Smooth muscle cell (in vitro differentiated cells): ENCODE data around the gene SRPK1. TPM values are rescaled to one million over a fixed set of nuclear protein-coding genes. Genes with fewer than 3 reads are reported as not detected.

Experiments
- DNase-seq: peaks from one replicate; lab custom pipeline; 2025; ENCODE audit not compliant: unreplicated experiment; lab: John Stamatoyannopoulos, UW
- H2AFZ ChIP-seq: fragments of 200-600 bp; sonication (generic); 2 replicates; pipeline ENCODE4 v1.6.0; 2016; ENCODE audit warnings: antibody characterized with exemption, low read depth, mild to moderate bottlenecking
- H3F3A ChIP-seq: fragments of 200-600 bp; sonication (generic); 2 replicates; pipeline ENCODE4 v1.6.0; 2017; ENCODE audit warnings: antibody characterized with exemption, low read depth
- H3K27ac ChIP-seq: fragments of 200-600 bp; sonication (generic); 2 replicates; pipeline ENCODE4 v1.5.1; 2016; ENCODE audit warnings: low read depth, mild to moderate bottlenecking
- H3K27me3 ChIP-seq: fragments of 200-600 bp; sonication (generic); 2 replicates; pipeline ENCODE4 v1.6.1; 2016; ENCODE audit warnings: low read depth, mild to moderate bottlenecking
- H3K36me3 ChIP-seq: fragments of 200-600 bp; sonication (generic); 2 replicates; pipeline ENCODE4 v1.5.1; 2016; ENCODE audit warnings: low read depth
- H3K4me1 ChIP-seq: fragments of 200-600 bp; sonication (generic); 2 replicates; pipeline ENCODE4 v1.5.1; 2016; ENCODE audit warnings: low read depth
- H3K4me2 ChIP-seq: fragments of 200-600 bp; sonication (generic); 2 replicates; pipeline ENCODE4 v1.6.0; 2016; ENCODE audit warnings: mild to moderate bottlenecking
- H3K4me3 ChIP-seq: fragments of 200-600 bp; sonication (generic); 2 replicates; pipeline ENCODE4 v1.5.1; 2016; ENCODE audit warnings: mild to moderate bottlenecking
- H3K79me2 ChIP-seq: fragments of 200-600 bp; sonication (generic); 2 replicates; pipeline ENCODE4 v1.6.0; 2016; ENCODE audit warnings: low read depth, mild to moderate bottlenecking
- H3K9ac ChIP-seq: fragments of 200-600 bp; sonication (generic); 2 replicates; pipeline ENCODE4 v1.6.0; 2016; ENCODE audit warnings: low read depth
- H3K9me3 ChIP-seq: fragments of 200-600 bp; sonication (generic); replicated peaks from 2 replicates; pipeline ENCODE4 v1.5.1; 2016; ENCODE audit warnings: low read depth
- H4K20me1 ChIP-seq: fragments of 200-600 bp; sonication (generic); 2 replicates; pipeline ENCODE4 v1.6.0; 2016; ENCODE audit warnings: low read depth
- WGBS: methylation state at CpG from one replicate; pipeline ENCODE4 v1.1.7; 2016; ENCODE audit warnings: low lambda C conversion rate; 5-methylcytosine and 5-hydroxymethylcytosine counted together
- polyA plus RNA-seq: library from polyadenylated mRNA; unstranded; fragments of >200 nt; fragmentation: Nextera tagmentation; extraction: Ambion mirVana; gene quantifications from 2 replicates; pipeline ENCODE4 v1.2.1, GENCODE V29; 2016
- total RNA-seq: library from RNA; depleted of rRNA; stranded (reverse); fragments of >200 nt; gene quantifications from 2 replicates; pipeline ENCODE4 v1.2.3, GENCODE V29; 2014
- TF ChIP-seq, protein P1 (sequence below): fragments of 200-600 bp; sonication (generic); IDR thresholded peaks from 2 replicates; pipeline ENCODE4 v1.5.1; 2017; ENCODE audit warnings: borderline replicate concordance, mild to moderate bottlenecking, antibody characterized with exemption; ENCODE audit not compliant: insufficient read depth, poor library complexity, severe bottlenecking

Gene SRPK1
- total RNA-seq (45.7 and 57.8 TPM in 2 replicates), polyA plus RNA-seq (28.2 and 33.8 TPM in 2 replicates)

DNA sequence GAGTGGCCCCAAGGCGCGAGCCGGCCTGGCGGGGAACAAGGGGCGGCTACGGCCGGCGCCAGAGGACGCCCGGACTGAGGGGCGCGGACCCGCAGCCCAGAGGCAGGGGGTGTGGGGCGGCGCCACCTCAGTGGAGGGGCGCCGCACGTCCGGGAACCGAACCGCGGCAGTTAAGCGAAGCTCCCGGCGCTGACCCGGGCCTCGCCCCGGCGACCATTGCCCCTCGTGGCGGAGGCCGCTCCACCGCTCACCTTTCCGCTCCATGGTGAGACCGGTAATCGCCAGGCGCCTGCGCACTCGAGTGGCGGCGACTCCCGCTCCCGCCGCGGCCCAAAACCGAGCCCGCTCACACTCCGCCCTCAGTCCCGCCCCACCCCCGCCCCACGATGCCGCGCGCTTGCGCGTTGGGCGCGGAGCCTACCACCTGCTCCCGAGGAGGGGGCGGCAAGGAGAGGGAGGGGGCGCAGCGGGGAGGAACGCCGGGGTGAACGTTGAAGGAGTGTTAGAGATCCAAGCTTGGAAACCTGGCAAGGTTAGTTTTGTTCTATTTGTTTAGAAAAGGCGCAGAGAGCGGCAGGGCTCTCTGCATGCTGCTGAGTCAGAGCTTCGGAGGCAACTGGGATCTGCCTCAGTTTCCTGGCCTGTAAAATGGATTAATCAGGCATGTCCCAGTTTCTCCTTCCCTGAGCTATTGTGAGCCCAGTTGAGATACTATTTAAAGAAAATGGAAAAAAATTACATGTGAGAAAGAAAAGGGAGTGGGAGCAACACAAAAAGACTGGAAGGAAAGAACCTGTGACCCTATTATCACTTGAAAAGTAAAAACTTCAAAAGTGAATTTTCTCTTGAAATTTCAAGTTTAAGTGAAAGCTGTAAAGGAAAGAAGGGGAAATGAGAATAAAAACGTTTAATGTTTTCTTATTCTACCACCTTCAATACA is at the start of gene SRPK1:
Gene SRPK1 (minus strand): TSS at position 306 of the 940 bp plus-strand sequence. CDS start 42 bp downstream, at position 264.
- H3K27me3 ChIP-seq = no peaks in the 10 kb centered on the region
- TF ChIP-seq, protein P1, sequence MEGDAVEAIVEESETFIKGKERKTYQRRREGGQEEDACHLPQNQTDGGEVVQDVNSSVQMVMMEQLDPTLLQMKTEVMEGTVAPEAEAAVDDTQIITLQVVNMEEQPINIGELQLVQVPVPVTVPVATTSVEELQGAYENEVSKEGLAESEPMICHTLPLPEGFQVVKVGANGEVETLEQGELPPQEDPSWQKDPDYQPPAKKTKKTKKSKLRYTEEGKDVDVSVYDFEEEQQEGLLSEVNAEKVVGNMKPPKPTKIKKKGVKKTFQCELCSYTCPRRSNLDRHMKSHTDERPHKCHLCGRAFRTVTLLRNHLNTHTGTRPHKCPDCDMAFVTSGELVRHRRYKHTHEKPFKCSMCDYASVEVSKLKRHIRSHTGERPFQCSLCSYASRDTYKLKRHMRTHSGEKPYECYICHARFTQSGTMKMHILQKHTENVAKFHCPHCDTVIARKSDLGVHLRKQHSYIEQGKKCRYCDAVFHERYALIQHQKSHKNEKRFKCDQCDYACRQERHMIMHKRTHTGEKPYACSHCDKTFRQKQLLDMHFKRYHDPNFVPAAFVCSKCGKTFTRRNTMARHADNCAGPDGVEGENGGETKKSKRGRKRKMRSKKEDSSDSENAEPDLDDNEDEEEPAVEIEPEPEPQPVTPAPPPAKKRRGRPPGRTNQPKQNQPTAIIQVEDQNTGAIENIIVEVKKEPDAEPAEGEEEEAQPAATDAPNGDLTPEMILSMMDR = no peak
- no peaks in the 10 kb centered on the region for H3F3A ChIP-seq
- H3K9ac ChIP-seq = peak within 1 kb of the TSS; percentile 65
- H3K36me3 ChIP-seq = no peaks in the 10 kb centered on the region
- peaks cover 27% of the 10 kb centered on the region for H3K4me1 ChIP-seq
- 5% methylated on average over 8 of the region's 69 CpGs for WGBS
- H3K79me2 ChIP-seq = peaks cover 35% of the 10 kb centered on the region
- peak; percentile 53 for DNase-seq
- H3K4me2 ChIP-seq = peak within 1 kb of the TSS; percentile 89
- H2AFZ ChIP-seq = peak within 1 kb of the TSS; percentile 95
- H4K20me1 ChIP-seq = peaks cover 29% of the 10 kb centered on the region
- H3K4me3 ChIP-seq = peak within 1 kb of the TSS; percentile 88
- H3K9me3 ChIP-seq = no peaks in the 10 kb centered on the region
- peak within 1 kb of the TSS; percentile 64 for H3K27ac ChIP-seq

DNA sequence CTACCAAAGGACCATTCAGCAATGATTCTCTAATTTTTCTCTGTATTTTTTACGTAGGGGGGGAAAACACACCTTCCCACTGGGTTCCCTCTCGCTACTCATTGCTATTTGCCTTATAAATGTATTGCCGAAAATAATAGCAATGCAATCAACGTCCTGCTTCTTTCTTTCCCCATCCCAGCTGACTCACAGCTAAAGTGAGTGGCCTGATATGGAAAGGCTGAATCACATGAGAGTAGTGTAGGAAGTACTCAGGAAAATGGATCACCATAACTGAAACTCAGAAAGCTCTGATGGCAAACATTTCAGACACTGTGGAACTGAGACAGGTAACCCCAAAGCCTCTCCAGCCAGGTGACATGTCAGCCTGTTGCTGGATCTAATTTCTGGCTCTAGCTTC is 49.3 kb upstream of the SRPK1 start:
- no peaks in the 10 kb centered on the region for H3K27me3 ChIP-seq
- no peak for DNase-seq
- H3K4me3 ChIP-seq = no peak overlapping the region
- 67% methylated on average over 4 of the region's 4 CpGs for WGBS
- no peaks in the 10 kb centered on the region for H3K36me3 ChIP-seq
- no peaks in the 10 kb centered on the region for H3K9me3 ChIP-seq
- peak overlapping the region; percentile 22 for H3K27ac ChIP-seq
- no peaks in the 10 kb centered on the region for H3K4me1 ChIP-seq
- H3K4me2 ChIP-seq = no peak overlapping the region
- no peak overlapping the region for H3K9ac ChIP-seq
- no peaks in the 10 kb centered on the region for H3K79me2 ChIP-seq
- TF ChIP-seq, protein P1 = no peak
- peak overlapping the region; percentile 63 for H2AFZ ChIP-seq
- no peaks in the 10 kb centered on the region for H3F3A ChIP-seq
- H4K20me1 ChIP-seq = no peaks in the 10 kb centered on the region

DNA sequence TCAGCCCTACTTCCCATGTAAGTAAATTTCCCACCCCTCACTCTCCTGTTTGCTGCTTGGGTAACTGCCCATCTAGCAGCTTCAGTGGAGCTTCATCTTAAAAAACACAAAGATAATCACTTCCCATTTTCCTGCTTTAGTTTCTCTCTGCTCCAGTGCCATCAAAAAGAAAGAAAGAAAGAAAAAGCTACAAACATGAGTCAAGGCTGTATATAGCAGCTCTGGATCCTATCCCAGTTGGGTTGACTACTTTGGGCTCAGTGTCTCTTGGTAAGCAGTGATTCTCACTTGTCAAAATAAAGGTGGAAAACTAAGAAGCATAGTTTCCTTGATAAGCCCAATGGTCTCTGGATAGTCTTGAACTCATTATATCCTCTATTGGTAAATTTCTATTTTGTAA is 48.7 kb upstream of the SRPK1 start:
- H3K9me3 ChIP-seq = no peaks in the 10 kb centered on the region
- no peaks in the 10 kb centered on the region for H4K20me1 ChIP-seq
- no peak for DNase-seq
- no peaks in the 10 kb centered on the region for H3K36me3 ChIP-seq
- H3K9ac ChIP-seq = no peak overlapping the region
- H3K4me1 ChIP-seq = no peaks in the 10 kb centered on the region
- no peaks in the 10 kb centered on the region for H3K27me3 ChIP-seq
- TF ChIP-seq, protein P1 = no peak
- H3K4me3 ChIP-seq = no peak overlapping the region
- H3K27ac ChIP-seq = no peak overlapping the region
- no peak overlapping the region for H3K4me2 ChIP-seq
- peak overlapping the region; percentile 2 for H2AFZ ChIP-seq
- no peaks in the 10 kb centered on the region for H3F3A ChIP-seq
- no peaks in the 10 kb centered on the region for H3K79me2 ChIP-seq

DNA sequence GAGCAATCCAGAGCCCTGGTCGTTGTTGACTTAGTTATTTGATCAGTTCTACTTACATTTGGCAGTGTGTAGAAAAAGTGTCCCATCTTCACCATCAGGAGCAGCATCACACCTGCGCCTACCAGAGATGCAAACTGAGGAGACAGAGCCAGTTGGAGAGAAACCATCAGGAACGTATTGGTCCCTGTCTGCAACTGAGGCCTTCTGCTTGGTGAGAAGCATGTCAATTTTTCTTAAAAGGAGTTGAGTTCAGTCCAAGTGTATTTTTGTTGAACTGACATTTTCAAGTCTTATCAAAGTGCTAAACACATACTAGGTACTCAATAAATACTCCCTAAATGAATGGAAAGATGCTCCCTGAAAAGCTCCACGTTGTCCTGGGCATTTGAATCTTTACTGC is 47.9 kb upstream of the SRPK1 start:
- WGBS = 94% methylated on average over 4 of the region's 4 CpGs
- no peaks in the 10 kb centered on the region for H3K36me3 ChIP-seq
- no peak overlapping the region for H3K9ac ChIP-seq
- H3K4me3 ChIP-seq = no peak overlapping the region
- TF ChIP-seq, protein P1 = no peak
- no peaks in the 10 kb centered on the region for H3K79me2 ChIP-seq
- H3K27me3 ChIP-seq = no peaks in the 10 kb centered on the region
- H3K27ac ChIP-seq = no peak overlapping the region
- no peak overlapping the region for H3K4me2 ChIP-seq
- no peaks in the 10 kb centered on the region for H3K4me1 ChIP-seq
- no peaks in the 10 kb centered on the region for H3K9me3 ChIP-seq
- DNase-seq = no peak
- H3F3A ChIP-seq = no peaks in the 10 kb centered on the region
- no peak overlapping the region for H2AFZ ChIP-seq
- H4K20me1 ChIP-seq = no peaks in the 10 kb centered on the region
